GM18499 (cell line): ENCODE results near the gene PLPP7.
"Not testable (repeated sequence)": the region's sequence is repeated elsewhere in the genome, so short reads cannot be mapped to it uniquely, and the experiment has no call there.

Experiments used
- ATAC-seq: cut with Tn5 transposase; IDR thresholded peaks from one replicate; pipeline ENCODE4 v1.9.1; 2021; ENCODE audit warnings: moderate number of reproducible peaks; ENCODE audit not compliant: insufficient read depth, unreplicated experiment

PLPP7 gene

DNA sequence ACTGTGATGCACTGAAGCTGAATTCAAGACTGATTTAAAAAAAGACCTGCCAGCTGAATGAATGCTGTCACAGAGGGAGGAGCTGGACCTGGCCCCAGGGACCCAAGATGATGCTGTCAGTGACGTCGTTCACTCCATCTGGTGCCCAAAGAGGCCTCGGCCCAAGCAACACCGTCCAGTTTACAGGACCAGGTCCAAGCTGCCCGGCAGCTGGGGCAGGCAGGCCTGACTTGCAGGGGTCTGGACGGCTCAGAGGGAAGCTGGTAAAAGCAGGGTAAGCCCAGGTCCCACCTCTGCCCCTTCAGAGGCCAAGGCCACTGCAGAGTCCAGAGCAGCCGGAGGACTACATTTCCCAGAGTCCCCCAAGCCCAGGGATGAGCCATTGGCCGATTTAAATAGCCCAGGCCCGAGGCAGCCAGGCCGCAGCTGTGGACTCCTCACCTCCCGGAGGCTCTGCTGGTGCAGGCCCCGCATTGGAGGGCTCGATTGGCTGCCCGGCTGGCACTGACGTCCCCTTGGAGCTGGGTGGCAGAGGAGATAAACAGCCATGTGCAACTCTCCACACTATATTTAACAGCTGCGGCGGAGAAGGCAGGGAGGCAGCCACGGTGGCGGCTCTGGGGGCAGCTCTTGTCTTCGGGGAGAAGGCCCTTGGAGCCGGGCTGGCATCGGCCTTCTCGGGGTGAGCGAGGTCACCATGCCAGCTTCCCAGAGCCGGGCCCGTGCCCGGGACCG is at the start of gene PLPP7:
Gene PLPP7 (plus strand): TSS at position 423 of the 735 bp plus-strand sequence. CDS start 275 bp downstream, at position 698.
- no peak for ATAC-seq

DNA sequence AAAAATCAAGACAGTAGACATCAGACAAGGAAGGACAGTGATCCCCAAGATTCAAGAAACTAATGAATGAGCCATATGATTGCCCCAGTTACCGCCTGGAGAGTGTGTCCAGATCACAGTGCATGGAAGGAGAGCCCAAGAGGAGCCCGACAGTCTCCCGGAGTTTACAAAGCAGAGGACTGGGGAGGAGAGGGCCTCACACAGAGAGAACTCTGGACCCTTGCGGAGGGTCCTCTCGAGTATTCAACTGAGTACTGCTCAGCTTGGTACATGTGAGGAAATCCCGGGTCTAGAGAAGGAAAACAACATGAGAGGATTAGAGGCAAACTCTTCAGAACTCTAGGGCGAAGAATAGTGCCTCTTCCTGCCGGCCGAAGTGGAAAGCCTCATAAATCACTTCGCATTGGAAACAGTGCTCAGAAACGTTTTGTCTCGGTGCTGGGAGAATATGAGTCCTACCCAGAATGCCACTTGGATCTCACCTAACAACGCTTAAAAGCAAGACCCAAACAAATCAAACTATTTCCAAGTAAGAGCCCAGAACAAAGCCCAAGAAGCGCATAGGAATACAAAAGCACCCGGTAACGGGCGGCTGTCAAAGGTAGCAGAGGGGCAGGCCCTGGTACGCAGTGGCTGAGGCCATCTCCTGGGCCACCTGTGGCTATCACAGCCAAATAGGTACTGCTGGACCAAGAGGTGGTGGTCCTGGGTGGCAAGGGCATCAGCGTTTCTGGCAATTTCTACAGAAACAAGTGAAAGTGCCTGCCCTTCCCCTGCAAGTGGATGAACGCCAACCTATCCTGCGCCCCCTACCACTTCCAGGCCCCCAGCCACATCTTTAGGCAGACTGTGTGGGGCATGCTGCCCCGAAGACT is 49.2 kb upstream of the PLPP7 start:
- no peak for ATAC-seq

DNA sequence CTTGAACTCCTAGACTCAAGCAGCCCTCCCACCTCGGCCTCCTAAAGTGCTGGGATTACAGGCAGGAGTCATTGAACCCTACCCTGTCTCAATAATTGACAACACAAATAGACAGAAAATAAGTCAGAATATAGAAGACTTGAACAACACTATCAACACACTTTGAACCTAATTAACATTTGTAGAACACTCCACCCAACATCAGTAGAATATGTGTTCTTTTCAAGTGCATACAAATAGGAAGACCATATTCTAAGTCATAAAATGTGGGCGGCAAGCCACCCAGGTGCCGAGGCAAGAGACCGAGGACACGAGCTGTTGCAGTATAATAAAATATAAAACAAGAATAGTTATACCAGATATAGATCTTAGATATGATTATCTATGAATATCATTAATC is 45.2 kb upstream of the PLPP7 start:
- not testable (repeated sequence) for ATAC-seq

DNA sequence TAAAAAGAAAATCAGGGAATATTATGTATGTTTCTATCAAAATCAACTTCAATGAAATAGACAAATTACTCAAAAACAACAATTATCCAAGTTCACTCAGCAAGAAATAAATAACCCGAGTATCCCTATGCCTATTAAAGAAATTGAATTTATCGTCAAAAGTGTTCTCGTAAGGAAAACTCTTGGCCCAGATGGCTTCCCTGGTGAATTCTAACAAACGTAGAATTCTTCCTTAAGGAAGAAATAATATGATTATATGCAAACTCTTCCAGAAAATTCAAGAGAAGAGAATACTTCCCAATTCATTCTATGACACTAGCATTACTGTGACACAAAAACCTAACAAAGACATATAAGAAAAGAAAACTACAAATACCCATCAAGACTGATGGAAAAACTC is 42.9 kb upstream of the PLPP7 start:
- no peak for ATAC-seq

- ATAC-seq = no peak
Measured at GRCh38 chr9:131252120-131252519, 37.4 kb upstream of the PLPP7 start.

GRCh38 chr9:131253891-131254491 is 35.5 kb upstream of the PLPP7 start:
- ATAC-seq = no peak

GRCh38 chr9:131254626-131255025 is 34.9 kb upstream of the PLPP7 start:
- no peak for ATAC-seq

GRCh38 chr9:131255676-131256197 is 33.8 kb upstream of the PLPP7 start:
- no peak for ATAC-seq

GRCh38 chr9:131257266-131258025 is 32.1 kb upstream of the PLPP7 start:
- ATAC-seq = no peak

DNA sequence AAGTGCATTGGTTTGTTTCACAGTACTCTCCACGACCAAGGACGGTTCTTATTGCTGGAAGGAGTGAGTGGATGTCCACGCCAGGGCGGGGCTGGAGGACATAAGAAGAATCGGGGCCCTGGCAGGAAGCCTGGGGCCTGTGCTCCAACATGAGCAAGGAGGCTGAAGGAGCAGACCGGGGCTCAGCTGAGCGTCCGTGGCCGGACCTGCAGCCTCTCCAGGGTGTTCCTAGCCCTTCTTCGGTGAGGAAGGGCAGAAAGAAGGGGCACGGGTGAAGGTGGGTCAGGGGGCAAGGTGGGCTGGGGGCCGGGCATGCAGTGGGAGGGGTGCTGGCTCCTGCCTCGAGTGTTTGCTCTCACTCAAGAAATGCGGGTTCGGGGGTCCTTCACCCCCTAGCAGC is 31.3 kb upstream of the PLPP7 start:
- no peak for ATAC-seq

DNA sequence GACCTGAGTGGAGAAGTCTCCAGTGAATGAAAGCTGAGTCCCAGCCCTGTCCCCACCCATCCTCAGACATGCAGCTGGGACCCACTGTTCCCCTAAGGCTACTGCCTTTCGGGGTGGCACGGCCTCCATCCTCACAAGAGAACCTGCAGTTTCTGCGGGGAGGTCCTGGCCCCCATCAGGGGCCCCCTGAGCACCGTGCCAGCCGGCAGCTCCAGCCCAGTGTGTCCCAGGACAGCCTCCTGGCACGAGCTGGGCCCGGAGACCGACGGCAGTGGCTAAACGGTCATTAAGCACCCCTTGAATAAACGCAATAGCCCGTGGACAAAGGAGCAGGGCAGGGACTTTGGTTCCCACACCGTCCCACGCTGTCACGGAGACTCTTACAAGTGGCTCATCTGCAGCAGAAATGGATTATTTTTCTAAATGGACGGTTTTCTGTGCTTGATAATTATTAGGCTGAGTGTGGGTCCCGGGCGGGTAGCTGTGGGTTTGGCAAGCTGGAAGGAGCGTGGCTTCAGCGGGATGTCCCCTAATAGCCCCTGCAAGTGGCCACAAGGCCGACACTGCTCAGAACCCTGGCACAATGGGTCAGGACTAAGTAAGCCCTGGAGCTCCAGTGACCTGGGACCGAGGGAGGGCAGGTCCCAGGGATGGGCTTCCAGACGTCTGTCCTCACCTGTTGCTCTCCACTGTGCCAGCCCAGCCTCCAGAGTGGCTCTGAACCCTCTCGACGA is 30.7 kb upstream of the PLPP7 start:
- no peak for ATAC-seq

GRCh38 chr9:131259432-131259898 is 30.1 kb upstream of the PLPP7 start:
- ATAC-seq = no peak

DNA sequence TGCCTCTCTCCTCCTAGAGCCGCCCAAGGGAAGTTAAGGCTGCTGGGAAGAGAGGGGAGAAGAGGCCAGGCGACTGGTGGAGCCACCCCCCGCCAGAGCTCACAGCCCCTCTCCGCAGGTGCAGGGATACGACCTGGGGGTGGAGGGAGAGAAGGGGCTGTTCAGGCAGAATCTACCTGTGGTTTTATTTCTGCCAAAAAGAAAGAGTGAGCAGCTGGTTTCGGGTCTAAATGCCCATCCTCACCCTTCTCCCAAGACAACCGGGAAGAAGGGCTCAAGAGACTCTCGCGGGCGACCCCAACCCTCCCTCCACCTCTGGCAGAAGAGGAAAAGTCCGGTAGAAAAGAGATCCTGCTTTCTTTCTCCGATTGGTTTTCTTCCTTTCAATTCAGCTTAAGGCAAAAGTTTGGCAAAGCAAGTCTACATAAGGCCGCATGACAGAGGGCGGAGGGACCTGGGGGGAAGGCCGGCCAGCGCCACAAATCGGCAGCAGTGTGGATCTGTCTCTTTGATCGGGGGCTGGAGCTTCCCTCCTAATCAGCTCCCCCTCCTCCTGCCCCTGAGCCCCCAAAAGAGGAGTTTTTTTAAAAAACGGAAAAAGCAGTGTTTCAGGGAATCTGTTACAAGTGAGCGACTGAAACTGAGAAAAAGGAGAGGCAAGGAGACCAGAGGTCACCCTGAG is 29.5 kb upstream of the PLPP7 start:
- no peak for ATAC-seq

- no peak for ATAC-seq
Measured at GRCh38 chr9:131260751-131261452, 28.6 kb upstream of the PLPP7 start.

- no peak for ATAC-seq
Measured at GRCh38 chr9:131262327-131263032, 27.0 kb upstream of the PLPP7 start.

DNA sequence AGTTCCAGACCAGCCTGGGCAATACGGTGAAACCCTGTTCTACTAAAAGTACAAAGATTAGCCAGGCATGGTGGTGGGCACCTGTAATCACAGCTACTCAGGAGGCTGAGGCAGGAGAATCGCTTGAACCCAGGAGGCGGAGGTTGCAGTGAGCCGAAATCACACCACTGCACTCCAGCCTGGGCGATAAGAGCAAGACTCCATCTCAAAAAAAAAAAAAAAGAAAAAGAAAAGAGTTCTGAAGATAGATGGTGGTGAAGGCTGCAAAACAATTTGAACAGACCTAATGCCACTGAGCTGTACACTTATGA is 26.5 kb upstream of the PLPP7 start:
- ATAC-seq = not testable (repeated sequence)

- ATAC-seq = no peak
Measured at GRCh38 chr9:131263701-131264100, 25.8 kb upstream of the PLPP7 start.

DNA sequence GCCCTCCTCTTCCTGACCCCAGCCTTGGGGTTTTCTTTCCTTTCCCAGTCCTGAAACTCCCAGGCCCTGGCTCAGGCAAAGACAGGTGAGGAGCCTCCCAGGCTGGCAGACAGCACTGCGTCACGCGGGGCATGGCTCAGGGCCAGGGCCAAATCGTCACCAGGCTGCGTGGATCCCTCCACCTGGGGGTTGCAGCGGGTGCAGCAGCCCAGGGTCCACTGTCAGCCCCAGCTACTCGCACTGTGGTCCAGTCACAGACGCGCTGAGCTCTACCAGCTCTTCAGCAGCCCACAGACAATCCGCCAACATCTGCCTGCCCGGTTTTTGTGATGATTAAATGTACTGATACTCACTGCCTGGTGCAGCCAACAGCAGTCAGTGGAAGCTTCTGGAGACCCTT is 25.3 kb upstream of the PLPP7 start:
- no peak for ATAC-seq
